GM19023 (cell line): ENCODE measurements around the gene ZNF337.
"Not testable (repeated sequence)": the region's sequence is repeated elsewhere in the genome, so short reads cannot be mapped to it uniquely, and the experiment has no call there.

ENCODE experiments used
- ATAC-seq: cut with Tn5 transposase; IDR thresholded peaks from one replicate; pipeline ENCODE4 v1.9.1; 2021; ENCODE audit warnings: mild to moderate bottlenecking, moderate library complexity; ENCODE audit not compliant: unreplicated experiment

The ZNF337 gene

GRCh38 chr20:25696371-25697131 lies at the start of gene ZNF337:
ZNF337 (minus strand) TSS chr20:25696853; CDS start chr20:25686417, 10,436 bp downstream.
- peak; percentile 97 for ATAC-seq

GRCh38 chr20:25745738-25746137 lies 49.1 kb upstream of the ZNF337 start:
- no peak for ATAC-seq

GRCh38 chr20:25745100-25745499 lies 48.4 kb upstream of the ZNF337 start:
- no peak for ATAC-seq

- ATAC-seq = no peak
These were observed 47.6 kb upstream of the ZNF337 start for GRCh38 chr20:25744261-25744660.

GRCh38 chr20:25741088-25741487 lies 44.4 kb upstream of the ZNF337 start:
- no peak for ATAC-seq

- no peak for ATAC-seq
These were observed 43.1 kb upstream of the ZNF337 start for GRCh38 chr20:25739615-25740320.

- ATAC-seq = no peak
These were observed 41.5 kb upstream of the ZNF337 start for GRCh38 chr20:25738198-25738597.

- no peak for ATAC-seq
These were observed 37.2 kb upstream of the ZNF337 start for GRCh38 chr20:25733903-25734302.

- ATAC-seq = no peak
These were observed 34.2 kb upstream of the ZNF337 start for GRCh38 chr20:25730862-25731261.

GRCh38 chr20:25726357-25726756 lies 29.7 kb upstream of the ZNF337 start:
- ATAC-seq = no peak

- ATAC-seq = no peak
These were observed 29.0 kb upstream of the ZNF337 start for GRCh38 chr20:25725639-25726038.

GRCh38 chr20:25723975-25724374 lies 27.3 kb upstream of the ZNF337 start:
- ATAC-seq = no peak

GRCh38 chr20:25720285-25720684 lies 23.6 kb upstream of the ZNF337 start:
- no peak for ATAC-seq

- not testable (repeated sequence) for ATAC-seq
These were observed 22.5 kb upstream of the ZNF337 start for GRCh38 chr20:25718896-25719809.

- no peak for ATAC-seq
These were observed 11.0 kb upstream of the ZNF337 start for GRCh38 chr20:25707695-25708094.

- ATAC-seq = peak; percentile 58
These were observed 10.1 kb upstream of the ZNF337 start for GRCh38 chr20:25706793-25707192.

- ATAC-seq = no peak
These were observed 9.2 kb upstream of the ZNF337 start for GRCh38 chr20:25705830-25706351.

- ATAC-seq = not testable (repeated sequence)
These were observed 7.7 kb upstream of the ZNF337 start for GRCh38 chr20:25704303-25704702.

- not testable (repeated sequence) for ATAC-seq
These were observed 4.2 kb upstream of the ZNF337 start for GRCh38 chr20:25700835-25701234.

- ATAC-seq = no peak
These were observed 3.3 kb upstream of the ZNF337 start for GRCh38 chr20:25699914-25700313.

- no peak for ATAC-seq
These were observed 436 bp upstream of the ZNF337 start for GRCh38 chr20:25697132-25697446.
